ENCODE results near the gene ADORA1.

GRCh38 chr1:203089001-203089650 is 38.4 kb upstream of the ADORA1 start:
- TF ChIP-seq CTCF (IDR thresholded peaks at IDR 0.05) (no peak), POLR2A (IDR thresholded peaks at IDR 0.05) (no peak)

Data from transverse colon (tissue), 3 donors.